ENCODE results near the gene BTK. TPM values are rescaled to one million over a fixed set of nuclear protein-coding genes. Genes with fewer than 3 reads are reported as not detected.

The BTK gene
- total and polyA plus RNA-seq, 12 donors, result 1.3 to 14.8 (median 5.9) TPM

DNA sequence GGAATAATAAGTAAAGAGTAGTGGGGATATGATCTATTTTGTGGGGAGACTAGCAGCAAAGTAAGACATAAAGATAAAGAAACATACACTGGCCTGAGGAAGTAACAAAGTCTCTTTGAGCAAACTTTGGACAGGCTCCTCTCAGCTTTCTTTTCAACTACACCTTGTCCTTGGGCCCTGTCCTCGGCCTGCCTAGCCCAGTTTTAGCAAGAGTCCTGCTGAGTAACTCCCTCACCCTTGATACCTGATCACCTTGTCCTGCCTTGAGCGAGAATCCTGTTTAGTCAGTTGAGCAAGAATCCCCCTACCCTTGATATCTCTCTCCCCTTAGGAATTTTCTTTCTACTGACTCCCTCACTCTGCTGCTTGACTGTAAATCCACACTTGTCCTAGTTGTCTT is 33.5 kb upstream of the BTK start:
- no peaks in the 10 kb centered on the region for H3K27me3 ChIP-seq
- WGBS, 4 donors, result 48 to 62% (median 51%) methylated on average over 2 of the region's 2 CpGs
- H3K9me3 ChIP-seq (replicated peaks in 1 of 3), result no peaks in the 10 kb centered on the region
- H3K27ac ChIP-seq, result peak overlapping the region in 1 of 5 donors; percentile 91
- intact Hi-C loops (cut with DNase I), result loop anchor here in 1 of 2 donors (10.0 kb wide), 2 partner anchors 175 to 385 kb away; no protein-coding TSS in a partner anchor
- peaks cover 0 to 6% of the 10 kb centered on the region in 2 donors for H3K4me1 ChIP-seq (replicated peaks in 1 of 2)
- DNase-seq, result no peak
- no peak for TF ChIP-seq CTCF (IDR thresholded peaks at IDR 0.05)
- H3K36me3 ChIP-seq (replicated peaks in 1 of 2), result no peaks in the 10 kb centered on the region
- H3K4me3 ChIP-seq, result no peak overlapping the region

DNA sequence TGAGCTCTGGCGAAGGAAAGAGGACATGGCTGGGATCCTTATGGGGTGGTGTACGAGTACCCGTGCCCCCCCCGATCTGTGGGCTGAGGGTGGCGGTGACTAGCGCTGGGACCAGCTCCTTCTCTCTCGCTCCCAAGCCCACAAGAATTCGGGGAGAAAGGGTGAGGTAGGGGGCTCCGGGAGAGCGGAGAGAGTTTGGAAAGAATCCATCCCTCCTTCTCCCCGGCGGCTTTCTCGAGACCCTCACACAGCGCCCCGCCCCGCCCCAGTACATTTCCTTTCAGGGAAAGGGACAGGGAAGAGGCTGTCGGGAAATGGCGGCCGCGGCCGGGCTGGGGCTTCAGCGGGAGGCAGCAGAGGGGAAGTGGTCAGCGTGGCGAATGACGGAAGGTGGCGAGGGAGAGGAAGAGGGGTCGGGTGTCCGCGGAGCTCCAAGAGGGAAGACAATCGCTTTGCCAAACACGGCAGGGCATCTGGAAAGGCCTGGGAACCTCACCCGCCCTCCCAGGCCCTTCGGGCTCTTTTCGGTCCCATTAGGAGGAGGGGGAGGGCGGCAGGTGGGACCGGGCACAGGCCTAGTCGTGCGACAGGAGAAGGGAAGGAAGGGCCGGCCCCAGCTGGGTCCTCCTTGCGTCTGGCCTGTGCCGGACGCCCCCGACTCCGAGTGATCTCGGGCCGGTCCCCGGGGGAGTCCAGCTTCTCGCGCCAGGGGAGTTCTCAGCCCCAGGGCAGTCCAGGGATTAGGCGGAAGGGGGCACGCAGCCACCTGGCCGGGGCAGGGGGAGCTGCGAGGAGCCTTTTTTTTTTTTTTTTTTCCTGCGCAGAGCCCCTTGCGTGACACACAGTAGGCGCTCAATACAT is 32.2 kb upstream of the BTK start:
- peaks cover 0 to 6% of the 10 kb centered on the region in 2 donors for H3K4me1 ChIP-seq (replicated peaks in 1 of 2)
- intact Hi-C loops (cut with DNase I), result loop anchor here in 1 of 2 donors (10.0 kb wide), 2 partner anchors 177 to 387 kb away; no protein-coding TSS in a partner anchor
- H3K9me3 ChIP-seq (replicated peaks in 1 of 3), result no peaks in the 10 kb centered on the region
- peak; percentile 44 to 68 (median 55) for DNase-seq
- no peaks in the 10 kb centered on the region for H3K36me3 ChIP-seq (replicated peaks in 1 of 2)
- peak overlapping the region in 2 of 4 donors; percentile 4 to 64 for H3K4me3 ChIP-seq
- WGBS, 4 donors, result 0 to 29% (median 7%) methylated on average over 32 to 56 of the region's 56 CpGs
- TF ChIP-seq CTCF (IDR thresholded peaks at IDR 0.05) (no peak), POLR2A (IDR thresholded peaks at IDR 0.05) (peak in 1 of 2 donors; percentile 7)
- H3K27ac ChIP-seq, result peak overlapping the region; percentile 69 to 94 (median 90)
- H3K27me3 ChIP-seq, result no peaks in the 10 kb centered on the region

GRCh38 chrX:101417190-101417589 is 31.2 kb upstream of the BTK start:
- Histone ChIP-seq H3K4me3 (no peak overlapping the region), H3K36me3 (replicated peaks in 1 of 2) (peaks cover 0 to 7% of the 10 kb centered on the region in 2 donors), H3K27ac (peak overlapping the region in 3 of 5 donors; percentile 90 to 94 (median 91)), H3K4me1 (replicated peaks in 1 of 2) (peaks cover 0 to 6% of the 10 kb centered on the region in 2 donors), H3K27me3 (no peaks in the 10 kb centered on the region), H3K9me3 (replicated peaks in 1 of 3) (no peaks in the 10 kb centered on the region)
- WGBS, 4 donors, result 53 to 72% (median 69%) methylated on average over 4 of the region's 4 CpGs
- intact Hi-C loops (cut with DNase I), result loop anchor here in 1 of 2 donors (10.0 kb wide), 2 partner anchors 178 to 388 kb away; no protein-coding TSS in a partner anchor
- no peak for DNase-seq
- TF ChIP-seq CTCF (IDR thresholded peaks at IDR 0.05) (no peak), POLR2A (IDR thresholded peaks at IDR 0.05) (no peak)

GRCh38 chrX:101416691-101417090 is 30.7 kb upstream of the BTK start:
- WGBS, 4 donors, result 69 to 89% (median 82%) methylated on average over 7 of the region's 7 CpGs
- TF ChIP-seq CTCF (IDR thresholded peaks at IDR 0.05) (no peak), POLR2A (IDR thresholded peaks at IDR 0.05) (no peak)
- Histone ChIP-seq H3K27me3 (no peaks in the 10 kb centered on the region), H3K36me3 (replicated peaks in 1 of 2) (peaks cover 0 to 8% of the 10 kb centered on the region in 2 donors), H3K27ac (no peak overlapping the region), H3K4me3 (no peak overlapping the region), H3K4me1 (replicated peaks in 1 of 2) (peaks cover 0 to 8% of the 10 kb centered on the region in 2 donors), H3K9me3 (replicated peaks in 1 of 3) (no peaks in the 10 kb centered on the region)
- no peak for DNase-seq
- intact Hi-C loops (cut with DNase I), result loop anchor here in 1 of 2 donors (10.0 kb wide), 2 partner anchors 178 to 388 kb away; no protein-coding TSS in a partner anchor

Data from adrenal gland (tissue), 12 donors.